DOHH2 (cell line): Measurements from ENCODE around the gene SRR.
"Not testable (repeated sequence)": the region's sequence is repeated elsewhere in the genome, so short reads cannot be mapped to it uniquely, and the experiment has no call there.

Experiments
- H3F3A ChIP-seq: fragments of 200-600 bp; sonication (generic), shearing (Covaris generic); 2 replicates; pipeline ENCODE4 v1.6.0; 2016; ENCODE audit warnings: antibody characterized with exemption, mild to moderate bottlenecking; ENCODE audit not compliant: control insufficient read depth, insufficient read depth
- H3K27ac ChIP-seq: fragments of 200-600 bp; sonication (generic); 2 replicates; pipeline ENCODE4 v1.5.1; 2014; ENCODE audit warnings: low read depth, mild to moderate bottlenecking, low read length, moderate library complexity
- H3K27me3 ChIP-seq: fragments of 200-600 bp; sonication (generic); 2 replicates; pipeline ENCODE4 v1.6.1; 2014; ENCODE audit warnings: mild to moderate bottlenecking, low read length, mixed read lengths; ENCODE audit not compliant: control insufficient read depth
- H3K36me3 ChIP-seq: fragments of 200-600 bp; sonication (generic); 2 replicates; pipeline ENCODE4 v1.6.1; 2014; ENCODE audit warnings: mild to moderate bottlenecking, low read length, moderate library complexity, mixed read lengths; ENCODE audit not compliant: control insufficient read depth
- H3K4me1 ChIP-seq: fragments of 200-600 bp; sonication (generic); 2 replicates; pipeline ENCODE4 v1.6.1; 2014; ENCODE audit warnings: mild to moderate bottlenecking, low read length, mixed read lengths; ENCODE audit not compliant: control insufficient read depth
- H3K4me2 ChIP-seq: fragments of 200-600 bp; sonication (generic); 2 replicates; pipeline ENCODE4 v1.6.0; 2014; ENCODE audit warnings: mild to moderate bottlenecking, low read length, moderate library complexity
- H3K4me3 ChIP-seq: fragments of 200-600 bp; sonication (generic); 2 replicates; pipeline ENCODE4 v1.5.1; 2014; ENCODE audit warnings: mild to moderate bottlenecking, low read length, mixed read lengths
- H3K79me2 ChIP-seq: fragments of 200-600 bp; sonication (generic); 2 replicates; pipeline ENCODE4 v1.6.1; 2014; ENCODE audit warnings: mild to moderate bottlenecking, low read length, mixed read lengths; ENCODE audit not compliant: control insufficient read depth
- H3K9me2 ChIP-seq: fragments of 200-600 bp; sonication (generic); replicated peaks from 2 replicates; pipeline ENCODE4 v1.6.1; 2014; ENCODE audit warnings: mild to moderate bottlenecking, low read length, mixed read lengths; ENCODE audit not compliant: control insufficient read depth
- H3K9me3 ChIP-seq: fragments of 200-600 bp; sonication (generic); 2 replicates; pipeline ENCODE4 v1.6.1; 2014; ENCODE audit warnings: antibody characterized with exemption, low read length, mixed read lengths; ENCODE audit not compliant: control insufficient read depth, insufficient read depth
- H4K20me1 ChIP-seq: fragments of 200-600 bp; sonication (generic); 2 replicates; pipeline ENCODE4 v1.6.0; 2014; ENCODE audit warnings: low read depth, mild to moderate bottlenecking, antibody characterized with exemption, low read length, moderate library complexity; ENCODE audit not compliant: control insufficient read depth, insufficient read depth
- EZH2phosphoT487 ChIP-seq: fragments of 200-600 bp; sonication (generic); IDR thresholded peaks from 2 replicates; pipeline ENCODE4 v1.6.1; 2017; ENCODE audit warnings: borderline replicate concordance, mild to moderate bottlenecking, antibody characterized with exemption, low read length, moderate library complexity, mixed read lengths
- TF ChIP-seq, protein P1 (sequence below): fragments of 200-600 bp; sonication (generic); IDR thresholded peaks from one replicate; pipeline ENCODE4 v1.5.1; 2014; ENCODE audit warnings: antibody characterized with exemption, mild to moderate bottlenecking, low read depth, low read length; ENCODE audit not compliant: poor library complexity, severe bottlenecking

Gene SRR

DNA sequence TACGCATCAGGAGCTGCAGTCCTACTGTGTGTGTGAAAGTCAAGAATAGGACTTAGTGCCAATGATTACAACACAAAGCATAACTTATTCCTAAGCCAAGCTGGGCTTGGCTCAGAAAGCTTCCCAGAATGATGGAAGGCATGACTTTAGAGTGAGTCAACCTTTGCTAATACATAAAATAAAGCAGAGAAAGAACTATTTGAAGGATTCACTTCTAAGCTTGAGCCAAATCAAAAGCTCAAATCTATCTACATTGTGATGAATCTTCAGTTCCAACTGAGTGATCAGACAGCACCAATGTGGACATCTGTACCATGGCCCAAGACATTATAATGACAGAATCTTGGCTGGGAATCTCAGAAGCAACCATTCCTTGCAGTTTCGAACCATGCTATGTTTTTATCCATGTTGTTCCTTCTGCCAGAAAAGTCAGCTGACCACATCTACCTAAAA is 41.6 kb upstream of the SRR start:
- no peaks in the 10 kb centered on the region for H3K27me3 ChIP-seq
- peaks cover 19% of the 10 kb centered on the region for H3K36me3 ChIP-seq
- no peak overlapping the region for H3K27ac ChIP-seq
- H4K20me1 ChIP-seq = no peaks in the 10 kb centered on the region
- no peaks in the 10 kb centered on the region for H3K79me2 ChIP-seq
- H3F3A ChIP-seq = no peaks in the 10 kb centered on the region
- H3K9me3 ChIP-seq = no peaks in the 10 kb centered on the region
- H3K4me1 ChIP-seq = no peaks in the 10 kb centered on the region
- no peaks in the 10 kb centered on the region for H3K9me2 ChIP-seq
- H3K4me2 ChIP-seq = no peak overlapping the region
- no peak for TF ChIP-seq EZH2phosphoT487
- TF ChIP-seq, protein P1, sequence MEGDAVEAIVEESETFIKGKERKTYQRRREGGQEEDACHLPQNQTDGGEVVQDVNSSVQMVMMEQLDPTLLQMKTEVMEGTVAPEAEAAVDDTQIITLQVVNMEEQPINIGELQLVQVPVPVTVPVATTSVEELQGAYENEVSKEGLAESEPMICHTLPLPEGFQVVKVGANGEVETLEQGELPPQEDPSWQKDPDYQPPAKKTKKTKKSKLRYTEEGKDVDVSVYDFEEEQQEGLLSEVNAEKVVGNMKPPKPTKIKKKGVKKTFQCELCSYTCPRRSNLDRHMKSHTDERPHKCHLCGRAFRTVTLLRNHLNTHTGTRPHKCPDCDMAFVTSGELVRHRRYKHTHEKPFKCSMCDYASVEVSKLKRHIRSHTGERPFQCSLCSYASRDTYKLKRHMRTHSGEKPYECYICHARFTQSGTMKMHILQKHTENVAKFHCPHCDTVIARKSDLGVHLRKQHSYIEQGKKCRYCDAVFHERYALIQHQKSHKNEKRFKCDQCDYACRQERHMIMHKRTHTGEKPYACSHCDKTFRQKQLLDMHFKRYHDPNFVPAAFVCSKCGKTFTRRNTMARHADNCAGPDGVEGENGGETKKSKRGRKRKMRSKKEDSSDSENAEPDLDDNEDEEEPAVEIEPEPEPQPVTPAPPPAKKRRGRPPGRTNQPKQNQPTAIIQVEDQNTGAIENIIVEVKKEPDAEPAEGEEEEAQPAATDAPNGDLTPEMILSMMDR = no peak
- H3K4me3 ChIP-seq = no peak overlapping the region

DNA sequence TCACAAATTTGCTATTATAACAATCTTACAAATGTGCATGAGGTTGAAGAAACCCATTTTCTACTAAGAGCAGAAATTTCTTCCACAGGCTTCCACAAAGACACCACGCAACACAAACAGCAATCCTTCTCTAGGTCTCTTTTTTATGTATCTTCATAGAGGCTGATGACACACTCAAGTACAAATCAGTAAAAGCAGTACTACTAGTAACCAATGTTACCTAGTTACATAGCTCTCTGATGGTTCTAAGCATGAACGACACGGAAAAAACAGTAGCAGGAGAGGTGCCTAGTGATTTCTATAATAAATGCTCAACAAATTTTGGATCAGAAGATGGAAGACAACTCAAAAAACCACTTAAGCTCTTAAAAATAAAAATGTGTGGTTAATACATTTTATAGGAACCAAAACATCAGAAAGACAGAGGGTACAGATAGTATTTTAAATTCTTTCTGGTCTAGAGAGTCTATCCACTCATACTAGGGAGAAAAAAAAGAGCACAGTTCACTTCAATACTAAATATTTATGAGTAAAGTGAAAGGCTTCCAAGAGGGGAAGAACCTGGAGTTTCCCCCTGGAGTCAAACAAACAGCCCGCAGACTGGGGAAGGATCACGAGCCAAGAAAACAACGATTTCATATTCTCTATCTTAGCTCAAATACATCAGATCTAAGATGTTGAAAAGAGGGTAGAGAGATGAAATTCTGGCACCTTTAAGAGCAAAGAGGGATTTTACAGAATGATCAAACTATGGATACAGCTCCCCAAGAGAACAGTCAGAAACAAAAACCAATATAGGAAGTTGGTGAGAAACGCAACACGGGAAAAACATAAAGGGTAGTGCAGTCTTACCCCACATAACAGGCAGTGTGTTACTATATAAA is 40.3 kb upstream of the SRR start:
- Histone ChIP-seq H3K4me2 (no peak overlapping the region), H3K9me2 (no peaks in the 10 kb centered on the region), H4K20me1 (no peaks in the 10 kb centered on the region), H3K4me1 (no peaks in the 10 kb centered on the region), H3K36me3 (peaks cover 19% of the 10 kb centered on the region), H3K9me3 (no peaks in the 10 kb centered on the region), H3K79me2 (no peaks in the 10 kb centered on the region), H3K27ac (no peak overlapping the region), H3K27me3 (no peaks in the 10 kb centered on the region), H3K4me3 (no peak overlapping the region), H3F3A (no peaks in the 10 kb centered on the region)
- TF ChIP-seq, protein P1 = no peak
- TF ChIP-seq EZH2phosphoT487 = no peak

DNA sequence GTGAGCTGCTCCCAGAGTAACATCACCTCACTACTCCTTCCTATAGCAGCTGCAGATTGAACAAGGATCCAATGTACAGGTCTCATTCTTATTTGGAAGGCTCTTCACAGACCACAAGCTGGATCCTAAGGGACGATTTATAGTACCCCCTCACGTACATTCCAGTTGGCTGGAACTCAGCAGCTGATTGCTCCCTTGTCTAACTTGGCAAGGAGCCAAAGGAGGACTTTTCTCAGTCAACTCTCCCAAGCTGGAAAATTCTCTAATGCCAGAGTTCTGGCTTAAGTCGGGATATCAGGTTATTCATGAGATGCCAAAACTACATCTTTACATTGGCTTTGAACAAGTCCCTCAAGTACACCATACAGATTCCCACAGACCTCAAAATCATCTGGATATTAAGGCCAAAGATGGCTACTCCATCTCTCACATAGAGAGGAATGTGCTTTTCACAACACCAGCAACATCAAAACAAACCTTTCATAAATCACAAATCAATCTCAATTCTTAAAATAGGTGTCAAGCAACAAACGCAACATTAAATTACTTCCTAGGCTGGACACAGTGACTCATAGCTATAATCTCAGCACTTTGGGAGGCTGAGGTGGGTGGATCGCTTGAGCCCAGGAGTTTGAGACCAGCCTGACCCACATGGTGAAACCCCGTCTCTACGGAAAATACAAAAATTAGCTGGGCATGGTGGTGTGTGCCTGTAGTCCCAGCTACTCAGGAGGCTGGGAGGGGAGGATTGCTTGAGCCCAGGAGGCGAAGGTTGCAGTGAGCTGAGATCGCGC is 39.5 kb upstream of the SRR start:
- Histone ChIP-seq H3K27me3 (no peaks in the 10 kb centered on the region), H3K4me2 (no peak overlapping the region), H3K79me2 (no peaks in the 10 kb centered on the region), H3K36me3 (peaks cover 19% of the 10 kb centered on the region), H3K9me3 (no peaks in the 10 kb centered on the region), H3K27ac (no peak overlapping the region), H3K9me2 (no peaks in the 10 kb centered on the region), H3F3A (no peaks in the 10 kb centered on the region), H3K4me3 (no peak overlapping the region), H3K4me1 (no peaks in the 10 kb centered on the region), H4K20me1 (no peaks in the 10 kb centered on the region)
- no peak for TF ChIP-seq EZH2phosphoT487
- TF ChIP-seq, protein P1 = no peak

DNA sequence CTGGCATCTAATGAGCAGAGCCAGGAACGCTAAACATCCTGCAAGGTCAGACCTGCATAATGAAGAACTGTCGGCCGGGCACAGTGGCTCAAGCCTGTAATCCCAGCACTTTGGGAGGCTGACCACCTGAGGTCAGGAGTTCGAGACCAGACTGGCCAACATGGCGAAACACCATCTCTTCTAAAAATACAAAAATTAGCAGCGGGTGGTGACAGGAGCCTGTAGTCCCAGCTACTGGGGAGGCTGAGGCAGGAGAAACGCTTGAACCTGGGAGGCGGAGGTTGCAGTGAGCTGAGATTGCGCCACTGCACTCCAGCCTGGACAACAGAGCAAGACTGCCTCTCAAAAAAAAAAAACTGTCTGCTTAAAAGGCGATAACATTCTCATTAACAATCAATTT is 38.6 kb upstream of the SRR start:
- H3K27me3 ChIP-seq, H3K9me2 ChIP-seq, H4K20me1 ChIP-seq, H3K4me3 ChIP-seq, H3K4me2 ChIP-seq, H3K79me2 ChIP-seq, H3K27ac ChIP-seq, H3K4me1 ChIP-seq, H3F3A ChIP-seq, H3K9me3 ChIP-seq: not testable (repeated sequence)
- H3K36me3 ChIP-seq = peaks cover 16% of the 10 kb centered on the region
